HCT116 (cell line): ENCODE measurements around the gene INPP5D. TPM values are rescaled to one million over a fixed set of nuclear protein-coding genes. Genes with fewer than 3 reads are reported as not detected.

Source experiments
- ATAC-seq: fragments of 200-7000 bp; cut with Tn5 transposase; 2 replicates; pipeline ENCODE4 v1.9.1; 2020; ENCODE audit warnings: mild to moderate bottlenecking, moderate library complexity
- BruUV-seq: library from RNA; stranded (reverse); fragments of 400-500 nt; replicated peaks from 2 replicates; lab custom pipeline; 2021; lab: Mats Ljungman, UMichigan
- CTCF ChIA-PET: fragments of 300-600 bp; sonication (Branson Sonifier 250); formaldehyde crosslinking; loops from one replicate; lab custom pipeline; 2021; ENCODE audit warnings: antibody characterized with exemption; lab: Charles Lee
- POLR2A ChIA-PET: fragments of 300-600, 350-600 bp; sonication (Branson Sonifier 250); formaldehyde crosslinking; loops from one replicate; lab custom pipeline; 2021; ENCODE audit warnings: antibody characterized with exemption; lab: Charles Lee
- RAD21 ChIA-PET, 2 experiments: fragments of 300-600 bp; sonication (Branson Sonifier 250); formaldehyde crosslinking; loops; one replicate each; lab custom pipeline; 2023; ENCODE audit warnings: low total read pairs in 2 of 2; ENCODE audit not compliant: uncharacterized antibody in 2 of 2, unreplicated experiment in 2 of 2, low non-redundant PET in 1 of 2; lab: Charles Lee
- DNase-seq: peaks from one replicate; pipeline ENCODE4 v3.0.0-alpha.2; 2010; ENCODE audit warnings: low read depth, low spot score
- H2AFZ ChIP-seq: fragments of 200-600 bp; shearing (Covaris generic), sonication (generic); 2 replicates; pipeline ENCODE4 v1.6.1; 2017; ENCODE audit warnings: low read depth, mixed run types, mixed read lengths, antibody characterized with exemption, low read length; ENCODE audit not compliant: poor library complexity, severe bottlenecking
- H3K27ac ChIP-seq: 2 replicates; pipeline ENCODE4 v1.5.1; 2012; ENCODE audit warnings: low read depth, low read length
- H3K27me3 ChIP-seq: fragments of 200-600 bp; sonication (generic); 2 replicates; pipeline ENCODE4 v1.6.1; 2016; ENCODE audit warnings: mixed run types, low read length, mixed read lengths; ENCODE audit not compliant: insufficient read depth
- H3K36me3 ChIP-seq, 2 experiments: fragments of 200-500 bp in 1 of 2; fragments of 200-600 bp in 1 of 2; sonication (Bioruptor generic) in 1 of 2; sonication (generic) in 1 of 2; 2 replicates each; pipeline versions ENCODE4 v1.5.1 to v1.6.1; 2014 to 2016; ENCODE audit warnings: low read length in 2 of 2, inconsistent platforms in 1 of 2, mixed read lengths in 1 of 2, mixed run types in 1 of 2; ENCODE audit not compliant: insufficient read depth in 2 of 2, control insufficient read depth in 1 of 2
- H3K4me1 ChIP-seq, 2 experiments: fragments of 200-600 bp in 1 of 2; sonication (generic) in 1 of 2; 2 replicates each; pipeline versions ENCODE4 v1.5.1 to v1.6.1; 2012 to 2017; ENCODE audit warnings: low read length in 2 of 2, inconsistent platforms in 1 of 2, mild to moderate bottlenecking in 1 of 2, mixed read lengths in 1 of 2, mixed run types in 1 of 2, moderate library complexity in 1 of 2; ENCODE audit not compliant: insufficient read depth in 2 of 2, control insufficient read depth in 1 of 2
- H3K4me2 ChIP-seq: fragments of 200-600 bp; sonication (generic); 2 replicates; pipeline ENCODE4 v1.6.1; 2017; ENCODE audit warnings: mixed run types, low read length, mixed read lengths
- H3K4me3 ChIP-seq, 2 experiments: fragments of 200-600 bp in 1 of 2; sonication (generic) in 1 of 2; replicated peaks in 1 of 2; 2 replicates each; pipeline ENCODE4 v1.5.1; 2011 to 2016; ENCODE audit warnings: low read length in 2 of 2, control low read depth in 1 of 2, low read depth in 1 of 2, mild to moderate bottlenecking in 1 of 2, mixed read lengths in 1 of 2, mixed run types in 1 of 2
- H3K79me2 ChIP-seq: fragments of 200-600 bp; sonication (generic); 2 replicates; pipeline ENCODE4 v1.6.1; 2017; ENCODE audit warnings: mild to moderate bottlenecking, mixed run types, low read length, moderate library complexity, mixed read lengths; ENCODE audit not compliant: insufficient read depth
- H3K9ac ChIP-seq: fragments of 200-600 bp; sonication (generic); 2 replicates; pipeline ENCODE4 v1.6.1; 2016; ENCODE audit warnings: low read length, mixed read lengths
- H3K9me2 ChIP-seq: fragments of 200-600 bp; sonication (generic), shearing (Covaris generic); 2 replicates; pipeline ENCODE4 v1.6.1; 2017; ENCODE audit warnings: mixed run types, mild to moderate bottlenecking, moderate library complexity; ENCODE audit not compliant: insufficient read depth
- H3K9me3 ChIP-seq, 2 experiments: fragments of 200-500 bp in 1 of 2; fragments of 200-600 bp in 1 of 2; sonication (Bioruptor generic) in 1 of 2; sonication (generic) in 1 of 2; 2 replicates each; pipeline ENCODE4 v1.6.1; 2014 to 2017; ENCODE audit warnings: low read length in 2 of 2, mixed read lengths in 2 of 2, inconsistent platforms in 1 of 2, low read depth in 1 of 2, mild to moderate bottlenecking in 1 of 2, mixed run types in 1 of 2, moderate library complexity in 1 of 2; ENCODE audit not compliant: control insufficient read depth in 1 of 2, insufficient read depth in 1 of 2
- H4K20me1 ChIP-seq: fragments of 200-600 bp; sonication (generic), shearing (Covaris generic); 2 replicates; pipeline ENCODE4 v1.6.1; 2017; ENCODE audit warnings: mixed run types, mild to moderate bottlenecking, moderate library complexity; ENCODE audit not compliant: insufficient read depth
- CBX3 ChIP-seq: IDR thresholded peaks from 2 replicates; pipeline ENCODE4 v1.6.1; 2012; ENCODE audit warnings: low read depth
- CEBPB ChIP-seq: IDR thresholded peaks from 2 replicates; pipeline ENCODE4 v1.6.1; 2012; ENCODE audit warnings: low read depth
- ELF1 ChIP-seq: IDR thresholded peaks from 2 replicates; pipeline ENCODE4 v1.6.1; 2012; ENCODE audit warnings: low read depth, borderline replicate concordance
- EZH2 ChIP-seq: fragments of 200-600 bp; sonication (generic); IDR thresholded peaks from 2 replicates; pipeline ENCODE4 v1.6.1; 2017; ENCODE audit warnings: antibody characterized with exemption, mixed run types
- EZH2phosphoT487 ChIP-seq: fragments of 200-600 bp; IDR thresholded peaks from 2 replicates; pipeline ENCODE4 v1.6.1; 2018; ENCODE audit warnings: antibody characterized with exemption, borderline replicate concordance
- JUND ChIP-seq: IDR thresholded peaks from 2 replicates; pipeline ENCODE4 v1.6.1; 2012
- POLR2A ChIP-seq: IDR thresholded peaks from 2 replicates; pipeline ENCODE4 v1.7.0; 2011; ENCODE audit warnings: borderline replicate concordance; ENCODE audit not compliant: insufficient read depth, insufficient read length; ENCODE audit errors: extremely low read depth
- POLR2AphosphoS5 ChIP-seq: IDR thresholded peaks from 2 replicates; pipeline ENCODE4 v1.6.1; 2011; ENCODE audit warnings: mild to moderate bottlenecking, low read depth, low read length, moderate library complexity
- RAD21 ChIP-seq: IDR thresholded peaks from 2 replicates; pipeline ENCODE4 v1.6.1; 2012; ENCODE audit warnings: low read depth, mild to moderate bottlenecking
- SIN3A ChIP-seq: IDR thresholded peaks from 2 replicates; pipeline ENCODE4 v1.6.1; 2012; ENCODE audit warnings: low read depth
- SRF ChIP-seq: IDR thresholded peaks from 2 replicates; pipeline ENCODE4 v1.6.1; 2012; ENCODE audit warnings: low read depth
- YY1 ChIP-seq: IDR thresholded peaks from 2 replicates; pipeline ENCODE4 v1.6.1; 2011; ENCODE audit warnings: low read length, low read depth, moderate library complexity, mild to moderate bottlenecking; ENCODE audit not compliant: insufficient replicate concordance; ENCODE audit errors: extremely low read depth
- ZNF274 ChIP-seq: fragments of 200-500 bp; sonication (Bioruptor generic); IDR thresholded peaks from 2 replicates; pipeline ENCODE4 v1.6.1; 2014; ENCODE audit warnings: mild to moderate bottlenecking, low read depth, low read length, inconsistent platforms
- intact Hi-C: fragments of 100-400 bp; cut with micrococcal nuclease; formaldehyde crosslinking; loops from 2 replicates; pipeline ENCODE4 v1.10.0; 2022
- total RNA-seq: library from RNA; stranded (reverse); gene quantifications from one replicate; pipeline ENCODE4 v1.2.1, GENCODE V29; 2021; ENCODE audit not compliant: unreplicated experiment
- TF ChIP-seq, protein P1 (sequence below): IDR thresholded peaks from 2 replicates; pipeline ENCODE4 v1.6.1; 2012
- TF ChIP-seq, protein P2 (sequence below), 3 experiments: fragments of 200-600 bp in 1 of 3; sonication (generic) in 1 of 3; IDR thresholded peaks in 2 of 3; conservative IDR thresholded peaks in 1 of 3; 2 replicates each; pipeline ENCODE4 v1.5.1; 2012 to 2017; ENCODE audit warnings: low read depth in 2 of 3, low read length in 2 of 3, antibody characterized with exemption in 1 of 3, borderline replicate concordance in 1 of 3, control low read depth in 1 of 3, mild to moderate bottlenecking in 1 of 3, mixed read lengths in 1 of 3, mixed run types in 1 of 3, moderate library complexity in 1 of 3; ENCODE audit not compliant: insufficient read depth in 1 of 3
- TF ChIP-seq, protein P3 (sequence below): IDR thresholded peaks from 2 replicates; pipeline ENCODE4 v1.6.1; 2012; ENCODE audit warnings: low read depth
- TF ChIP-seq, protein P4 (sequence below): IDR thresholded peaks from 2 replicates; pipeline ENCODE4 v1.6.1; 2012
- TF ChIP-seq, protein P5 (sequence below): IDR thresholded peaks from 2 replicates; pipeline ENCODE4 v1.6.1; 2011; ENCODE audit warnings: mild to moderate bottlenecking, low read length, moderate library complexity; ENCODE audit not compliant: insufficient replicate concordance; ENCODE audit errors: extremely low read depth

Gene INPP5D
- total RNA-seq, 1 experiment from 2014 or later = 1.8 TPM

DNA sequence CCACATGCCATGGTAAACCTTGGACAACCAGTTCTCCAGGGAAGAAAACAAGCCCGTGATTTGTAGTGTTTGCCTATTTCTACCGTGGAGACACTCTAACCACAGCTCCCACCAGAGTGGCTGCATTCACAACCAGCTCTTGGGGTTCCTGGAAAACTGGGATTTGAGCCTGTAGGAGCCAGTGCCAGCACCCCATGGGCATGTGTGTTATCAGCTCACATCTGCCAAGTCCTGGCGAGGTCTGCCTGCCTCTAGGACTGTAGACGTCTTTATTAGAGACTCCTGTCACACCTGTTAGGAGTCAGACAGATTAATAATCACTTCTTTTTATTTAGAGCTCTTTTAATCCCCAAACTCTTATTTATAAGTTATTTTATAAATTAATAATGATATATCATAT, 41.0 kb downstream of the INPP5D start:
- DNase-seq (no peak), ATAC-seq (no peak)
- no peaks in the 10 kb centered on the region for H3K9me3 ChIP-seq
- RAD21 ChIA-PET = no interaction called here
- H3K4me2 ChIP-seq = no peak overlapping the region
- H2AFZ ChIP-seq = no peak overlapping the region
- H3K36me3 ChIP-seq = no peaks in the 10 kb centered on the region
- intact Hi-C loops = no loop called here
- TF ChIP-seq, protein P1, sequence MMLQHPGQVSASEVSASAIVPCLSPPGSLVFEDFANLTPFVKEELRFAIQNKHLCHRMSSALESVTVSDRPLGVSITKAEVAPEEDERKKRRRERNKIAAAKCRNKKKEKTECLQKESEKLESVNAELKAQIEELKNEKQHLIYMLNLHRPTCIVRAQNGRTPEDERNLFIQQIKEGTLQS = no peak
- TF ChIP-seq, protein P2, sequence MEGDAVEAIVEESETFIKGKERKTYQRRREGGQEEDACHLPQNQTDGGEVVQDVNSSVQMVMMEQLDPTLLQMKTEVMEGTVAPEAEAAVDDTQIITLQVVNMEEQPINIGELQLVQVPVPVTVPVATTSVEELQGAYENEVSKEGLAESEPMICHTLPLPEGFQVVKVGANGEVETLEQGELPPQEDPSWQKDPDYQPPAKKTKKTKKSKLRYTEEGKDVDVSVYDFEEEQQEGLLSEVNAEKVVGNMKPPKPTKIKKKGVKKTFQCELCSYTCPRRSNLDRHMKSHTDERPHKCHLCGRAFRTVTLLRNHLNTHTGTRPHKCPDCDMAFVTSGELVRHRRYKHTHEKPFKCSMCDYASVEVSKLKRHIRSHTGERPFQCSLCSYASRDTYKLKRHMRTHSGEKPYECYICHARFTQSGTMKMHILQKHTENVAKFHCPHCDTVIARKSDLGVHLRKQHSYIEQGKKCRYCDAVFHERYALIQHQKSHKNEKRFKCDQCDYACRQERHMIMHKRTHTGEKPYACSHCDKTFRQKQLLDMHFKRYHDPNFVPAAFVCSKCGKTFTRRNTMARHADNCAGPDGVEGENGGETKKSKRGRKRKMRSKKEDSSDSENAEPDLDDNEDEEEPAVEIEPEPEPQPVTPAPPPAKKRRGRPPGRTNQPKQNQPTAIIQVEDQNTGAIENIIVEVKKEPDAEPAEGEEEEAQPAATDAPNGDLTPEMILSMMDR (IDR thresholded peaks at IDR 0.05 in 2 of 3, conservative IDR thresholded peaks at IDR 0.05 in 1 of 3; ENCODE audit: borderline replicate concordance in 1 of 3, insufficient read depth in 1 of 3, low read depth in 2 of 3, low read length in 2 of 3) = no peak
- TF ChIP-seq ZNF274 (no peak), SIN3A (no peak), CBX3 (no peak), JUND (no peak), POLR2AphosphoS5 (no peak), SRF (no peak), POLR2A (no peak), EZH2phosphoT487 (no peak), ELF1 (no peak), RAD21 (no peak), EZH2 (no peak), CEBPB (no peak), YY1 (no peak)
- TF ChIP-seq, protein P3, sequence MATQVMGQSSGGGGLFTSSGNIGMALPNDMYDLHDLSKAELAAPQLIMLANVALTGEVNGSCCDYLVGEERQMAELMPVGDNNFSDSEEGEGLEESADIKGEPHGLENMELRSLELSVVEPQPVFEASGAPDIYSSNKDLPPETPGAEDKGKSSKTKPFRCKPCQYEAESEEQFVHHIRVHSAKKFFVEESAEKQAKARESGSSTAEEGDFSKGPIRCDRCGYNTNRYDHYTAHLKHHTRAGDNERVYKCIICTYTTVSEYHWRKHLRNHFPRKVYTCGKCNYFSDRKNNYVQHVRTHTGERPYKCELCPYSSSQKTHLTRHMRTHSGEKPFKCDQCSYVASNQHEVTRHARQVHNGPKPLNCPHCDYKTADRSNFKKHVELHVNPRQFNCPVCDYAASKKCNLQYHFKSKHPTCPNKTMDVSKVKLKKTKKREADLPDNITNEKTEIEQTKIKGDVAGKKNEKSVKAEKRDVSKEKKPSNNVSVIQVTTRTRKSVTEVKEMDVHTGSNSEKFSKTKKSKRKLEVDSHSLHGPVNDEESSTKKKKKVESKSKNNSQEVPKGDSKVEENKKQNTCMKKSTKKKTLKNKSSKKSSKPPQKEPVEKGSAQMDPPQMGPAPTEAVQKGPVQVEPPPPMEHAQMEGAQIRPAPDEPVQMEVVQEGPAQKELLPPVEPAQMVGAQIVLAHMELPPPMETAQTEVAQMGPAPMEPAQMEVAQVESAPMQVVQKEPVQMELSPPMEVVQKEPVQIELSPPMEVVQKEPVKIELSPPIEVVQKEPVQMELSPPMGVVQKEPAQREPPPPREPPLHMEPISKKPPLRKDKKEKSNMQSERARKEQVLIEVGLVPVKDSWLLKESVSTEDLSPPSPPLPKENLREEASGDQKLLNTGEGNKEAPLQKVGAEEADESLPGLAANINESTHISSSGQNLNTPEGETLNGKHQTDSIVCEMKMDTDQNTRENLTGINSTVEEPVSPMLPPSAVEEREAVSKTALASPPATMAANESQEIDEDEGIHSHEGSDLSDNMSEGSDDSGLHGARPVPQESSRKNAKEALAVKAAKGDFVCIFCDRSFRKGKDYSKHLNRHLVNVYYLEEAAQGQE = no peak
- TF ChIP-seq, protein P4, sequence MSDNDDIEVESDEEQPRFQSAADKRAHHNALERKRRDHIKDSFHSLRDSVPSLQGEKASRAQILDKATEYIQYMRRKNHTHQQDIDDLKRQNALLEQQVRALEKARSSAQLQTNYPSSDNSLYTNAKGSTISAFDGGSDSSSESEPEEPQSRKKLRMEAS = no peak
- TF ChIP-seq, protein P5, sequence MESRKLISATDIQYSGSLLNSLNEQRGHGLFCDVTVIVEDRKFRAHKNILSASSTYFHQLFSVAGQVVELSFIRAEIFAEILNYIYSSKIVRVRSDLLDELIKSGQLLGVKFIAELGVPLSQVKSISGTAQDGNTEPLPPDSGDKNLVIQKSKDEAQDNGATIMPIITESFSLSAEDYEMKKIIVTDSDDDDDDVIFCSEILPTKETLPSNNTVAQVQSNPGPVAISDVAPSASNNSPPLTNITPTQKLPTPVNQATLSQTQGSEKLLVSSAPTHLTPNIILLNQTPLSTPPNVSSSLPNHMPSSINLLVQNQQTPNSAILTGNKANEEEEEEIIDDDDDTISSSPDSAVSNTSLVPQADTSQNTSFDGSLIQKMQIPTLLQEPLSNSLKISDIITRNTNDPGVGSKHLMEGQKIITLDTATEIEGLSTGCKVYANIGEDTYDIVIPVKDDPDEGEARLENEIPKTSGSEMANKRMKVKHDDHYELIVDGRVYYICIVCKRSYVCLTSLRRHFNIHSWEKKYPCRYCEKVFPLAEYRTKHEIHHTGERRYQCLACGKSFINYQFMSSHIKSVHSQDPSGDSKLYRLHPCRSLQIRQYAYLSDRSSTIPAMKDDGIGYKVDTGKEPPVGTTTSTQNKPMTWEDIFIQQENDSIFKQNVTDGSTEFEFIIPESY = no peak
- CTCF ChIA-PET = no interaction called here
- H3K27me3 ChIP-seq = no peaks in the 10 kb centered on the region
- H3K27ac ChIP-seq = no peak overlapping the region
- BruUV-seq = no TSS peak
- POLR2A ChIA-PET = no interaction called here
- no peaks in the 10 kb centered on the region for H3K79me2 ChIP-seq
- H4K20me1 ChIP-seq = no peaks in the 10 kb centered on the region
- H3K4me3 ChIP-seq = no peak overlapping the region
- no peaks in the 10 kb centered on the region for H3K9me2 ChIP-seq
- peaks cover 0 to 3% of the 10 kb centered on the region in 2 experiments; a peak in 2 of 4 replicates for H3K4me1 ChIP-seq
- H3K9ac ChIP-seq = no peak overlapping the region
